A549 (cell line): ENCODE measurements around the gene SLIT1.

Experiments used
- CHD2 ChIP-seq: fragments of 150-350 bp; IDR thresholded peaks from 2 replicates; pipeline ENCODE4 v1.6.1; 2014; ENCODE audit warnings: low read length; ENCODE audit not compliant: partially characterized antibody
- JUNB ChIP-seq: fragments of >200 bp; sonication (Bioruptor Twin); formaldehyde crosslinking; IDR thresholded peaks from 2 replicates; pipeline ENCODE4 v1.6.1; 2016
- POLR2A ChIP-seq: IDR thresholded peaks from 2 replicates; pipeline ENCODE4 v1.6.1; 2012; ENCODE audit warnings: mild to moderate bottlenecking, low read length
- TF ChIP-seq, protein P1 (sequence below): IDR thresholded peaks from 2 replicates; pipeline ENCODE4 v1.6.1; 2012
- TF ChIP-seq, protein P2 (sequence below): fragments of >200 bp; sonication (Bioruptor Twin); formaldehyde crosslinking; IDR thresholded peaks from 3 replicates; pipeline ENCODE4 v1.5.1; 2016
- TF ChIP-seq, protein P3 (sequence below): fragments of 150-350 bp; IDR thresholded peaks from 2 replicates; pipeline ENCODE4 v1.6.1; 2014; ENCODE audit warnings: low read depth, mild to moderate bottlenecking, low read length

DNA sequence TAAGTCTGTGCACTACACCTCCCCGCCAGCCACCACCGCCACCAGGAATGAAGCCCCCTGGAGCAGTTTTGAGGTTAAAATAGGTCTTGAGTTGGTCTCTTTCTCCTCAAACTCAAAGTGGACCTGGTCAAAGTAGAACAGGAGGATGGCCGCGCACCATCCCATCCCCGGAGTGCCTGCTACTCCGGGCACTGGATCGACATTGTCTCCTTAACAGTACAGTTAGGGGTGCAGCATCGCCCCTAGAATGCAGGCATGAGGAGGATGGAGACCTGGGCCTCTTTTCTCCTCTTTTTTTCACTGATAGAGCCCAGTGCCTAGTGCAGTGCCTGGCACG is 145.5 kb downstream of the SLIT1 start:
- TF ChIP-seq POLR2A (no peak), JUNB (no peak), CHD2 (no peak)
- TF ChIP-seq, protein P1, sequence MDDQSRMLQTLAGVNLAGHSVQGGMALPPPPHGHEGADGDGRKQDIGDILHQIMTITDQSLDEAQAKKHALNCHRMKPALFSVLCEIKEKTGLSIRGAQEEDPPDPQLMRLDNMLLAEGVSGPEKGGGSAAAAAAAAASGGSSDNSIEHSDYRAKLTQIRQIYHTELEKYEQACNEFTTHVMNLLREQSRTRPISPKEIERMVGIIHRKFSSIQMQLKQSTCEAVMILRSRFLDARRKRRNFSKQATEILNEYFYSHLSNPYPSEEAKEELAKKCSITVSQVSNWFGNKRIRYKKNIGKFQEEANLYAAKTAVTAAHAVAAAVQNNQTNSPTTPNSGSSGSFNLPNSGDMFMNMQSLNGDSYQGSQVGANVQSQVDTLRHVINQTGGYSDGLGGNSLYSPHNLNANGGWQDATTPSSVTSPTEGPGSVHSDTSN: no peak
- TF ChIP-seq, protein P2, sequence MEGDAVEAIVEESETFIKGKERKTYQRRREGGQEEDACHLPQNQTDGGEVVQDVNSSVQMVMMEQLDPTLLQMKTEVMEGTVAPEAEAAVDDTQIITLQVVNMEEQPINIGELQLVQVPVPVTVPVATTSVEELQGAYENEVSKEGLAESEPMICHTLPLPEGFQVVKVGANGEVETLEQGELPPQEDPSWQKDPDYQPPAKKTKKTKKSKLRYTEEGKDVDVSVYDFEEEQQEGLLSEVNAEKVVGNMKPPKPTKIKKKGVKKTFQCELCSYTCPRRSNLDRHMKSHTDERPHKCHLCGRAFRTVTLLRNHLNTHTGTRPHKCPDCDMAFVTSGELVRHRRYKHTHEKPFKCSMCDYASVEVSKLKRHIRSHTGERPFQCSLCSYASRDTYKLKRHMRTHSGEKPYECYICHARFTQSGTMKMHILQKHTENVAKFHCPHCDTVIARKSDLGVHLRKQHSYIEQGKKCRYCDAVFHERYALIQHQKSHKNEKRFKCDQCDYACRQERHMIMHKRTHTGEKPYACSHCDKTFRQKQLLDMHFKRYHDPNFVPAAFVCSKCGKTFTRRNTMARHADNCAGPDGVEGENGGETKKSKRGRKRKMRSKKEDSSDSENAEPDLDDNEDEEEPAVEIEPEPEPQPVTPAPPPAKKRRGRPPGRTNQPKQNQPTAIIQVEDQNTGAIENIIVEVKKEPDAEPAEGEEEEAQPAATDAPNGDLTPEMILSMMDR: no peak
- TF ChIP-seq, protein P3, sequence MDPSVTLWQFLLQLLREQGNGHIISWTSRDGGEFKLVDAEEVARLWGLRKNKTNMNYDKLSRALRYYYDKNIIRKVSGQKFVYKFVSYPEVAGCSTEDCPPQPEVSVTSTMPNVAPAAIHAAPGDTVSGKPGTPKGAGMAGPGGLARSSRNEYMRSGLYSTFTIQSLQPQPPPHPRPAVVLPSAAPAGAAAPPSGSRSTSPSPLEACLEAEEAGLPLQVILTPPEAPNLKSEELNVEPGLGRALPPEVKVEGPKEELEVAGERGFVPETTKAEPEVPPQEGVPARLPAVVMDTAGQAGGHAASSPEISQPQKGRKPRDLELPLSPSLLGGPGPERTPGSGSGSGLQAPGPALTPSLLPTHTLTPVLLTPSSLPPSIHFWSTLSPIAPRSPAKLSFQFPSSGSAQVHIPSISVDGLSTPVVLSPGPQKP: no peak
